ENCODE data around the gene NRBP1. TPM values are rescaled to one million over a fixed set of nuclear protein-coding genes. Genes with fewer than 3 reads are reported as not detected.

Gene NRBP1
- total RNA-seq, 3 donors from 2014 or later (not counting 1 experiment from before 2014, with no cell fraction given) = 240 to 278 (median 262) TPM

GRCh38 chr2:27435628-27436027 is 7.2 kb downstream of the NRBP1 start:
- H3K27me3 ChIP-seq (ENCODE audit: control insufficient read depth, insufficient read depth, low read length) = no peaks in the 10 kb centered on the region
- peaks cover 10% of the 10 kb centered on the region for H3K4me1 ChIP-seq (ENCODE audit: control insufficient read depth, insufficient read depth, low read length)
- peaks cover 42% of the 10 kb centered on the region for H3K36me3 Mint-ChIP-seq
- ATAC-seq = no peak
- no peaks in the 10 kb centered on the region for H3K27me3 Mint-ChIP-seq (ENCODE audit: low read depth in 2 of 2)
- no peak for DNase-seq
- no peak overlapping the region for H3K27ac ChIP-seq (ENCODE audit: low read length)
- 95% methylated on average over 6 of the region's 6 CpGs for WGBS (ENCODE audit: insufficient coverage)
- H3K9me3 ChIP-seq (ENCODE audit: control insufficient read depth, insufficient read depth, low read length) = no peaks in the 10 kb centered on the region
- intact Hi-C loops (cut with micrococcal nuclease) = no loop called here
- H3K36me3 ChIP-seq (ENCODE audit: control insufficient read depth, insufficient read depth, low read length) = peaks cover 66% of the 10 kb centered on the region
- peaks cover 34 to 37% of the 10 kb centered on the region in 2 donors for H3K4me1 Mint-ChIP-seq
- no peaks in the 10 kb centered on the region for H3K9me3 Mint-ChIP-seq
- no peak for TF ChIP-seq CTCF (IDR thresholded peaks at IDR 0.05)
- no peak overlapping the region for H3K4me3 Mint-ChIP-seq
- no peak overlapping the region for H3K4me3 ChIP-seq (ENCODE audit: low read length)
- peak overlapping the region; percentile 14 to 62 for H3K27ac Mint-ChIP-seq

GRCh38 chr2:27441226-27441926 is 12.9 kb downstream of the NRBP1 start:
- Histone ChIP-seq H3K4me1 (ENCODE audit: control insufficient read depth, insufficient read depth, low read length) (no peaks in the 10 kb centered on the region), H3K27me3 (ENCODE audit: control insufficient read depth, insufficient read depth, low read length) (no peaks in the 10 kb centered on the region), H3K36me3 (ENCODE audit: control insufficient read depth, insufficient read depth, low read length) (peaks cover 45% of the 10 kb centered on the region), H3K27ac (ENCODE audit: low read length) (no peak overlapping the region), H3K9me3 (ENCODE audit: control insufficient read depth, insufficient read depth, low read length) (no peaks in the 10 kb centered on the region), H3K4me3 (ENCODE audit: low read length) (no peak overlapping the region)
- Mint-ChIP-seq H3K9me3 (no peaks in the 10 kb centered on the region), H3K27me3 (ENCODE audit: low read depth in 2 of 2) (no peaks in the 10 kb centered on the region), H3K27ac (peak overlapping the region in 1 of 2 donors; percentile 48), H3K36me3 (peaks cover 14% of the 10 kb centered on the region), H3K4me3 (no peak overlapping the region), H3K4me1 (peaks cover 0 to 6% of the 10 kb centered on the region in 2 donors)
- DNase-seq (no peak), ATAC-seq (no peak)
- intact Hi-C loops (cut with micrococcal nuclease) = no loop called here
- no peak for TF ChIP-seq CTCF (IDR thresholded peaks at IDR 0.05)
- WGBS (ENCODE audit: insufficient coverage) = 92% methylated on average over 8 of the region's 10 CpGs

GRCh38 chr2:27441958-27442919 is 13.8 kb downstream of the NRBP1 start, which contains the start of gene KRTCAP3:
KRTCAP3 (plus strand) TSS chr2:27442381; CDS start chr2:27442413, 32 bp downstream.
- intact Hi-C loops (cut with micrococcal nuclease) = no loop called here
- Histone ChIP-seq H3K27me3 (ENCODE audit: control insufficient read depth, insufficient read depth, low read length) (no peaks in the 10 kb centered on the region), H3K4me1 (ENCODE audit: control insufficient read depth, insufficient read depth, low read length) (no peaks in the 10 kb centered on the region), H3K4me3 (ENCODE audit: low read length) (no peak within 1 kb of the TSS), H3K27ac (ENCODE audit: low read length) (no peak within 1 kb of the TSS), H3K36me3 (ENCODE audit: control insufficient read depth, insufficient read depth, low read length) (peaks cover 37% of the 10 kb centered on the region), H3K9me3 (ENCODE audit: control insufficient read depth, insufficient read depth, low read length) (no peaks in the 10 kb centered on the region)
- no peaks in the 10 kb centered on the region for H3K9me3 Mint-ChIP-seq
- ATAC-seq = peak; percentile 49 to 71 (median 53)
- peaks cover 10% of the 10 kb centered on the region for H3K36me3 Mint-ChIP-seq
- WGBS (ENCODE audit: insufficient coverage) = 82% methylated on average over 80 of the region's 80 CpGs
- peak; percentile 23 to 69 for DNase-seq
- no peak for TF ChIP-seq CTCF (IDR thresholded peaks at IDR 0.05)
- H3K4me1 Mint-ChIP-seq = peaks cover 0 to 6% of the 10 kb centered on the region in 2 donors
- H3K27ac Mint-ChIP-seq = peak within 1 kb of the TSS; percentile 48 to 62
- no peak within 1 kb of the TSS for H3K4me3 Mint-ChIP-seq
- no peaks in the 10 kb centered on the region for H3K27me3 Mint-ChIP-seq (ENCODE audit: low read depth in 2 of 2)
